ENCODE measurements around the gene ADCYAP1R1.

- no peak for TF ChIP-seq POLR2A (IDR thresholded peaks at IDR 0.05)
- no peak for TF ChIP-seq CTCF (IDR thresholded peaks at IDR 0.05)
Observed at GRCh38 chr7:31052487-31052840, 356 bp downstream of the ADCYAP1R1 start.
